Neural cell (in vitro differentiated cells): Measurements from ENCODE around the gene HNF1B. TPM values are rescaled to one million over a fixed set of nuclear protein-coding genes. Genes with fewer than 3 reads are reported as not detected.

Experiments
- H2AFZ ChIP-seq: fragments of 200-600, 300-800 bp; sonication (generic), shearing (Covaris generic); 2 replicates; pipeline ENCODE4 v1.6.0; 2014; ENCODE audit warnings: low read depth, mild to moderate bottlenecking, antibody characterized with exemption, low read length, moderate library complexity
- H3F3A ChIP-seq: fragments of 200-600 bp; shearing (Covaris generic); 2 replicates; pipeline ENCODE4 v1.6.1; 2016; ENCODE audit warnings: mild to moderate bottlenecking, moderate library complexity, mixed read lengths, antibody characterized with exemption, low read length; ENCODE audit not compliant: insufficient read depth, poor library complexity, severe bottlenecking
- H3K27ac ChIP-seq: fragments of 200-600, 300-800 bp; sonication (generic), shearing (Covaris generic); 2 replicates; pipeline ENCODE4 v1.5.1; 2014; ENCODE audit warnings: mild to moderate bottlenecking, low read length, moderate library complexity
- H3K27me3 ChIP-seq: fragments of 300-800, 200-600 bp; sonication (generic), shearing (Covaris generic); 2 replicates; pipeline ENCODE4 v1.6.0; 2014; ENCODE audit warnings: mild to moderate bottlenecking, low read depth, low read length, moderate library complexity; ENCODE audit not compliant: insufficient read depth
- H3K36me3 ChIP-seq: fragments of 300-800, 200-600 bp; sonication (generic), shearing (Covaris generic); 2 replicates; pipeline ENCODE4 v1.5.1; 2014; ENCODE audit warnings: mild to moderate bottlenecking, antibody characterized with exemption, low read length, moderate library complexity; ENCODE audit not compliant: insufficient read depth
- H3K4me2 ChIP-seq: fragments of 300-800, 200-600 bp; sonication (generic), shearing (Covaris generic); 2 replicates; pipeline ENCODE4 v1.6.0; 2014; ENCODE audit warnings: mild to moderate bottlenecking, low read length
- H3K4me3 ChIP-seq: fragments of 300-800, 200-600 bp; sonication (generic), shearing (Covaris generic); 2 replicates; pipeline ENCODE4 v1.5.1; 2014; ENCODE audit warnings: mild to moderate bottlenecking, low read length, moderate library complexity
- H3K79me2 ChIP-seq: fragments of 200-600 bp; shearing (Covaris generic); replicated peaks from 2 replicates; pipeline ENCODE4 v1.6.0; 2014; ENCODE audit warnings: mild to moderate bottlenecking, low read length, moderate library complexity; ENCODE audit not compliant: insufficient read depth
- H3K9ac ChIP-seq: fragments of 300-800, 200-600 bp; sonication (generic), shearing (Covaris generic); 2 replicates; pipeline ENCODE4 v1.6.1; 2016; ENCODE audit warnings: mild to moderate bottlenecking, low read length, mixed read lengths
- H3K9me2 ChIP-seq: fragments of 200-600 bp; shearing (Covaris generic); 2 replicates; pipeline ENCODE4 v1.6.1; 2016; ENCODE audit warnings: mild to moderate bottlenecking, low read length, mixed read lengths; ENCODE audit not compliant: insufficient read depth
- H3K9me3 ChIP-seq: fragments of 200-600, 300-800 bp; sonication (generic), shearing (Covaris generic); 2 replicates; pipeline ENCODE4 v1.6.1; 2016; ENCODE audit warnings: mild to moderate bottlenecking, mixed run types, low read length, moderate library complexity, mixed read lengths
- H4K20me1 ChIP-seq: fragments of 200-600 bp; shearing (Covaris generic); 2 replicates; pipeline ENCODE4 v1.6.1; 2016; ENCODE audit warnings: mild to moderate bottlenecking, mixed run types; ENCODE audit not compliant: insufficient read depth
- CTCF ChIP-seq: fragments of 450-650 bp; IDR thresholded peaks from 2 replicates; pipeline ENCODE4 v1.5.1; 2014; ENCODE audit warnings: antibody characterized with exemption, mild to moderate bottlenecking, moderate library complexity; ENCODE audit not compliant: poor library complexity, severe bottlenecking
- EP300 ChIP-seq: fragments of 450-650 bp; conservative IDR thresholded peaks from 2 replicates; pipeline ENCODE4 v1.6.1; 2014; ENCODE audit warnings: antibody characterized with exemption, mild to moderate bottlenecking, moderate library complexity; ENCODE audit not compliant: poor library complexity, severe bottlenecking
- EZH2 ChIP-seq: fragments of 200-600, 300-800 bp; shearing (Covaris generic), sonication (generic); IDR thresholded peaks from 2 replicates; pipeline ENCODE4 v1.6.1; 2014; ENCODE audit warnings: antibody characterized with exemption, low read length, borderline replicate concordance, mild to moderate bottlenecking; ENCODE audit not compliant: insufficient read depth, poor library complexity, severe bottlenecking
- MXI1 ChIP-seq: fragments of 450-650 bp; conservative IDR thresholded peaks from 2 replicates; pipeline ENCODE4 v1.6.1; 2014; ENCODE audit warnings: antibody characterized with exemption, mild to moderate bottlenecking; ENCODE audit not compliant: poor library complexity, severe bottlenecking
- POLR2AphosphoS5 ChIP-seq: IDR thresholded peaks from 2 replicates; pipeline ENCODE4 v1.6.1; 2012
- RAD21 ChIP-seq: fragments of 450-650 bp; conservative IDR thresholded peaks from 2 replicates; pipeline ENCODE4 v1.6.1; 2014; ENCODE audit warnings: antibody characterized with exemption, mild to moderate bottlenecking, moderate library complexity
- REST ChIP-seq: IDR thresholded peaks from 2 replicates; pipeline ENCODE4 v1.6.1; 2012; ENCODE audit warnings: borderline replicate concordance
- SMC3 ChIP-seq: fragments of 450-650 bp; conservative IDR thresholded peaks from 2 replicates; pipeline ENCODE4 v1.6.1; 2014; ENCODE audit warnings: antibody characterized with exemption, mild to moderate bottlenecking, moderate library complexity; ENCODE audit not compliant: poor library complexity
- TAF1 ChIP-seq: IDR thresholded peaks from 2 replicates; pipeline ENCODE4 v1.6.1; 2012; ENCODE audit warnings: low read depth
- polyA plus RNA-seq: library from polyadenylated mRNA; depleted of rRNA; stranded (reverse); fragments of >200 nt; gene quantifications from 2 replicates; pipeline ENCODE4 v1.2.3, GENCODE V29; 2014

HNF1B gene
- polyA plus RNA-seq, 1 donor from 2014 or later, result not detected

GRCh38 chr17:37774504-37774903 is 29.6 kb upstream of the HNF1B start:
- no peaks in the 10 kb centered on the region for H3K27me3 ChIP-seq
- H3K4me2 ChIP-seq, result no peak overlapping the region
- H3K36me3 ChIP-seq, result no peaks in the 10 kb centered on the region
- TF ChIP-seq EZH2 (no peak), REST (no peak), TAF1 (no peak), POLR2AphosphoS5 (no peak), CTCF (no peak), RAD21 (no peak), SMC3 (no peak), EP300 (no peak), MXI1 (no peak)
- H4K20me1 ChIP-seq, result no peaks in the 10 kb centered on the region
- H3K4me3 ChIP-seq, result no peak overlapping the region
- H3K79me2 ChIP-seq, result no peaks in the 10 kb centered on the region
- no peak overlapping the region for H2AFZ ChIP-seq
- no peaks in the 10 kb centered on the region for H3F3A ChIP-seq
- no peaks in the 10 kb centered on the region for H3K9me3 ChIP-seq
- H3K27ac ChIP-seq, result no peak overlapping the region
- H3K9ac ChIP-seq, result no peak overlapping the region
- no peaks in the 10 kb centered on the region for H3K9me2 ChIP-seq

- H3K4me3 ChIP-seq, result no peak overlapping the region
- H3F3A ChIP-seq, result no peaks in the 10 kb centered on the region
- no peak overlapping the region for H3K4me2 ChIP-seq
- H2AFZ ChIP-seq, result no peak overlapping the region
- H3K9me2 ChIP-seq, result no peaks in the 10 kb centered on the region
- H3K79me2 ChIP-seq, result no peaks in the 10 kb centered on the region
- TF ChIP-seq SMC3 (no peak), EP300 (no peak), TAF1 (no peak), POLR2AphosphoS5 (no peak), RAD21 (no peak), MXI1 (no peak), CTCF (no peak), REST (no peak), EZH2 (no peak)
- no peaks in the 10 kb centered on the region for H3K27me3 ChIP-seq
- no peak overlapping the region for H3K9ac ChIP-seq
- H3K9me3 ChIP-seq, result no peaks in the 10 kb centered on the region
- H3K36me3 ChIP-seq, result no peaks in the 10 kb centered on the region
- H3K27ac ChIP-seq, result no peak overlapping the region
- H4K20me1 ChIP-seq, result no peaks in the 10 kb centered on the region
These were observed 28.1 kb upstream of the HNF1B start for GRCh38 chr17:37772982-37773381.
